Immature natural killer cell (primary cell): ENCODE results near the gene FRMD6. TPM values are rescaled to one million over a fixed set of nuclear protein-coding genes. Genes with fewer than 3 reads are reported as not detected.
"Not testable (repeated sequence)": the region's sequence is repeated elsewhere in the genome, so short reads cannot be mapped to it uniquely, and the experiment has no call there.

ENCODE experiments used
- DNase-seq, 3 donors: peaks; one replicate each; pipeline ENCODE4 v3.0.0; 2022; ENCODE audit warnings: mixed read lengths in 1 of 3
- H3K27ac Mint-ChIP-seq, 6 donors: one replicate each; pipeline ENCODE4 v1.8.0; 2020; ENCODE audit warnings: mixed read lengths in 6 of 6, mild to moderate bottlenecking in 5 of 6, inconsistent platforms in 4 of 6, moderate library complexity in 3 of 6
- H3K27me3 Mint-ChIP-seq, 3 donors: one replicate each; pipeline ENCODE4 v1.8.0; 2020 to 2021; ENCODE audit warnings: low read depth in 3 of 3, mild to moderate bottlenecking in 3 of 3, mixed read lengths in 3 of 3, moderate library complexity in 3 of 3, inconsistent platforms in 1 of 3
- H3K36me3 Mint-ChIP-seq, 3 donors: one replicate each; pipeline ENCODE4 v1.8.0; 2020; ENCODE audit warnings: mixed read lengths in 3 of 3, inconsistent platforms in 2 of 3, mild to moderate bottlenecking in 2 of 3
- H3K4me1 Mint-ChIP-seq, 2 donors: one replicate each; pipeline ENCODE4 v1.8.0; 2020; ENCODE audit warnings: inconsistent platforms in 2 of 2, mild to moderate bottlenecking in 2 of 2, mixed read lengths in 2 of 2, moderate library complexity in 1 of 2
- H3K4me3 Mint-ChIP-seq, 5 donors: one replicate each; pipeline ENCODE4 v1.8.0; 2020; ENCODE audit warnings: mild to moderate bottlenecking in 5 of 5, mixed read lengths in 5 of 5, inconsistent platforms in 3 of 5, moderate library complexity in 3 of 5
- H3K9me3 Mint-ChIP-seq, 6 donors: one replicate each; pipeline ENCODE4 v1.8.0; 2020; ENCODE audit warnings: mild to moderate bottlenecking in 6 of 6, mixed read lengths in 6 of 6, inconsistent platforms in 4 of 6, moderate library complexity in 3 of 6
- polyA plus RNA-seq, 3 donors: library from polyadenylated mRNA; unstranded; fragments of 300-500 nt; fragmentation: Illumina TruSeq; gene quantifications; one replicate each; pipeline ENCODE4 v1.2.3, GENCODE V29; 2021

The FRMD6 gene
- polyA plus RNA-seq, 3 donors from 2014 or later, result 0.30 to 7.0 (median 0.84) TPM

DNA sequence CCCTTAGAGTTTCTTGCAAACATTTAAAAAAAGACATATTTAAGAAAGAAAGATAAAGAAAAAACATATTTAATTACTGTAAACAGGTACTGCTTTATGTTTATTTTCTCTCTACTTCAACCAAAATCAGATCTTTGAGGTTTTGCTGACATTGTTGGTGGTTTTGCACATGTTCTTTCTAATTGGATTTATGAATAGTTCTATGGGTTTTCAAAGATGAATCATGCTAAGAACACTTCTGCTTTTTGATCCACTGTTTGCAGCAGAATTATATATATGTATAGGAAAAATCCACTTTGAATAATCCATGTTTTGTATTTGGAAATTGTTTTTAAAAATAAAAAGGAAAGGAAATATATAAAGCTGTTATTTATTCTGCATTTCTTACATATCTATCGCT lies 78.4 kb downstream of the FRMD6 start:
- Mint-ChIP-seq H3K36me3 (no peaks in the 10 kb centered on the region), H3K4me1 (no peaks in the 10 kb centered on the region), H3K27ac (no peak overlapping the region), H3K27me3 (peaks cover 2 to 12% (median 5%) of the 10 kb centered on the region in 3 donors), H3K4me3 (no peak overlapping the region), H3K9me3 (no peaks in the 10 kb centered on the region)
- no peak for DNase-seq

- Mint-ChIP-seq H3K27ac (no peak overlapping the region), H3K9me3 (no peaks in the 10 kb centered on the region), H3K4me3 (no peak overlapping the region), H3K27me3 (peaks cover 3 to 12% (median 5%) of the 10 kb centered on the region in 3 donors), H3K36me3 (no peaks in the 10 kb centered on the region), H3K4me1 (no peaks in the 10 kb centered on the region)
- no peak for DNase-seq
Observed at GRCh38 chr14:51730684-51731083, 79.0 kb downstream of the FRMD6 start.

GRCh38 chr14:51732494-51733112 lies 80.9 kb downstream of the FRMD6 start:
- H3K4me1 Mint-ChIP-seq, result no peaks in the 10 kb centered on the region
- no peaks in the 10 kb centered on the region for H3K9me3 Mint-ChIP-seq
- no peak overlapping the region for H3K27ac Mint-ChIP-seq
- no peaks in the 10 kb centered on the region for H3K36me3 Mint-ChIP-seq
- no peak for DNase-seq
- peaks cover 3 to 12% (median 5%) of the 10 kb centered on the region in 3 donors for H3K27me3 Mint-ChIP-seq
- no peak overlapping the region for H3K4me3 Mint-ChIP-seq

DNA sequence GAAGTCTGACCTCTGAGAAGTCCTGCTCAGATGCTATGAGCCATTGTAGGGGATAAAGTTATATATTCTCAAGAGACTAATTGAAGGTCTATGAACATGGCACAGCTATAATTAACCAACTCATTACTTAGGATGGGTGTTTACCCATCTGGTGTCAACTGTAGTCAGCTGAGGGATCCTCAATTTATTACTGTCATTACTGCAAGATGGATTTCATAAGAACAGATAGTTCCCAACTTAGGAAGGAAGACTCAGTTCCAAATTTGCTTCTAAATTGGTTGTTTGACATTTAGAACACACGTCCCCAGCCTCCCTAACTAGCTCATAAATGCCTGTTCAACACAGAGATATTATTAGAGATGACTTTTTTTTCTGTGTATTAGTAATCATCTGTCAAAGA lies 81.4 kb downstream of the FRMD6 start:
- no peak overlapping the region for H3K4me3 Mint-ChIP-seq
- H3K4me1 Mint-ChIP-seq, result no peaks in the 10 kb centered on the region
- H3K27me3 Mint-ChIP-seq, result peaks cover 3 to 12% (median 5%) of the 10 kb centered on the region in 3 donors
- H3K36me3 Mint-ChIP-seq, result no peaks in the 10 kb centered on the region
- DNase-seq, result no peak
- no peak overlapping the region for H3K27ac Mint-ChIP-seq
- no peaks in the 10 kb centered on the region for H3K9me3 Mint-ChIP-seq

GRCh38 chr14:51735851-51736250 lies 84.1 kb downstream of the FRMD6 start:
- peaks cover 3 to 9% (median 7%) of the 10 kb centered on the region in 3 donors for H3K27me3 Mint-ChIP-seq
- no peak overlapping the region for H3K4me3 Mint-ChIP-seq
- H3K4me1 Mint-ChIP-seq, result no peaks in the 10 kb centered on the region
- DNase-seq, result no peak
- no peaks in the 10 kb centered on the region for H3K9me3 Mint-ChIP-seq
- H3K36me3 Mint-ChIP-seq, result no peaks in the 10 kb centered on the region
- H3K27ac Mint-ChIP-seq, result no peak overlapping the region

DNA sequence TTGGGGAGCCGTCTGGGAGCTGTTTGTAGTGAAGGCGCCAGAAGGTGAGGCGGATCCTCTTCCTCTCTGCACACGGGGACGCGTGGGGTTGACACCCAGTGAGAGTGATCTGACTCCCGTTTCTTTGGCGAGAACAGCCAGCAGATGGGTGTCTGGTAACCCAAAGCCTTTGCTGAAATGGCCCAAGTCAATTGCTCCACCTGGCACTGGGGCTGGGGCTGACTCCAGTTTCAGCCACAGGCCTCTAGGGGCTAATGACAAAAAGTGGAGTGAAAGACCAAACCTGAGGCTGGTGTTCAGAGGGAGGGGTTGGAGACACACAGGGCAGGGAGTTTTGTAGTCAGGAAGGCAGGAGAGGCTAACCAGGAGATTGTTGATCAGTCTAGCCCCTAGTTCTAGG lies 87.0 kb downstream of the FRMD6 start:
- no peak overlapping the region for H3K27ac Mint-ChIP-seq
- H3K4me1 Mint-ChIP-seq, result no peaks in the 10 kb centered on the region
- DNase-seq, result no peak
- H3K9me3 Mint-ChIP-seq, result peaks cover 0 to 2% (median 0%) of the 10 kb centered on the region in 6 donors
- H3K36me3 Mint-ChIP-seq, result no peaks in the 10 kb centered on the region
- peaks cover 4 to 9% (median 5%) of the 10 kb centered on the region in 3 donors for H3K27me3 Mint-ChIP-seq
- no peak overlapping the region for H3K4me3 Mint-ChIP-seq

- H3K4me1 Mint-ChIP-seq, result no peaks in the 10 kb centered on the region
- no peak overlapping the region for H3K4me3 Mint-ChIP-seq
- no peaks in the 10 kb centered on the region for H3K36me3 Mint-ChIP-seq
- H3K27me3 Mint-ChIP-seq, result peaks cover 2 to 9% (median 4%) of the 10 kb centered on the region in 3 donors
- no peak overlapping the region for H3K27ac Mint-ChIP-seq
- peaks cover 0 to 2% (median 0%) of the 10 kb centered on the region in 6 donors for H3K9me3 Mint-ChIP-seq
- DNase-seq, result no peak
Observed at GRCh38 chr14:51743588-51744000, 91.9 kb downstream of the FRMD6 start.

DNA sequence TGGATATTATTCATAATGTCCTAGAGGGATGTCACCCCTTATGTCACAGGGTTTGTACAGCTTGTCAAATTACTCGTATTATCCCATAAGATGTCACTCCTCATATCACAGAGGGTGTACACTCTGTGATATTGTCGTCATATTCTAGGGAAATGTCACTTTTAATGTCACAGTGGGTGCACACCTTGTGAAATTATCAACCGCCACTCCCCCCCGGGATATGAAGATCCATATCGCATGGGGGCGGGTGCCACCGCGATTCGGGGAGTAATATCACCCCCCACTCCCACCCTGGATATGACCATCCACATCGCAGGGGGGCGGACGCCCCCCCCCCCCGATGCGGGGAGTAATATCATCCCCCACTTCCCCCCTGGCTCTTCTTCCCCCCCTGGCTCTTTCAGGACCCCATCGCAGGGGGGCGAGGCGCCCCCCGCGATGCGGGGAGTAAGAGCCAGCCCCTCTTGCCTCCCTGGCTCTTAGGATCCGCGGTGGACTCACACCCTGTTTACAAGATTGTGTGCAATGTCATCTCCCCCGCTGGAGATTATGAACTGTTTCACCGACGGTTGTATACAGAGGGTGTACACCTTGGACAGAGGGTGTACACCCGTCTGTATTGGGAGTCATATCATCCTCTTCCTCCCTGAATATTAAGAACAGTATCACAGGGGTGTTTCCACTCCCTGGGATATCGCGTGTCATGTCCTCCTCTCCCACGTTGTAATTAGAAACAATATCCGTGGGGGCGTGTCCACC lies 92.8 kb downstream of the FRMD6 start:
- Mint-ChIP-seq H3K27me3 (peaks cover 2 to 9% (median 4%) of the 10 kb centered on the region in 3 donors), H3K4me1 (no peaks in the 10 kb centered on the region)
- peak in 1 of 3 donors; percentile 17 for DNase-seq

GRCh38 chr14:51746823-51747222 lies 95.1 kb downstream of the FRMD6 start:
- H3K9me3 Mint-ChIP-seq, H3K36me3 Mint-ChIP-seq, H3K4me1 Mint-ChIP-seq, H3K27ac Mint-ChIP-seq, H3K4me3 Mint-ChIP-seq, DNase-seq: not testable (repeated sequence)
- peaks cover 2 to 12% (median 4%) of the 10 kb centered on the region in 3 donors for H3K27me3 Mint-ChIP-seq

More for the DNA sequence above, 92.8 kb downstream of the FRMD6 start:
- Mint-ChIP-seq H3K9me3 (peaks cover 0 to 2% (median 0%) of the 10 kb centered on the region in 6 donors), H3K36me3 (no peaks in the 10 kb centered on the region), H3K4me3 (no peak overlapping the region), H3K27ac (no peak overlapping the region)

DNA sequence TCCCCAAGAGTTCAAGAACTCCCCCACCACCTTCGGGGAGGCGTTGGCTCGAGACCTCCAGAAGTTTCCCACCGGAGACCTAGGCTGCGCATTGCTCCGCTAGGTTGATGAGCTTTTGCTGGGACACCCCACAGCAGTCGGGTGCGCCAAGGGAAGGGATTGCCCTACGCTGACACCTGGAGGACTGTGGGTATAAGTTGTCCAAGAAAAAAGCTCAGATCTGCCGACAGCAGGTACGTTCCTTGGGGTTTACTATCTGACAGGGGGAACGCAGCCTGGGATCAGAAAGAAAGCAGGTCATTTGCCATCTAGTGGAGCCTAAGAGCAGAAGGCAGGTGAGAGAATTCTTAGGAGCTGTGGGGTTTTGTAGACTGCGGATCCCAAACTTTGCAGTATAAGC lies 98.8 kb downstream of the FRMD6 start:
- peaks cover 1 to 5% (median 3%) of the 10 kb centered on the region in 3 donors for H3K27me3 Mint-ChIP-seq

GRCh38 chr14:51751611-51752345 lies 100.1 kb downstream of the FRMD6 start:
- not testable (repeated sequence) for H3K36me3 Mint-ChIP-seq, H3K4me3 Mint-ChIP-seq, DNase-seq, H3K9me3 Mint-ChIP-seq, H3K4me1 Mint-ChIP-seq, H3K27me3 Mint-ChIP-seq, H3K27ac Mint-ChIP-seq

More for the DNA sequence above, 98.8 kb downstream of the FRMD6 start:
- H3K4me1 Mint-ChIP-seq, result no peaks in the 10 kb centered on the region
- H3K27ac Mint-ChIP-seq, result no peak overlapping the region
- H3K36me3 Mint-ChIP-seq, result no peaks in the 10 kb centered on the region
- DNase-seq, result no peak
- no peaks in the 10 kb centered on the region for H3K9me3 Mint-ChIP-seq
- H3K4me3 Mint-ChIP-seq, result no peak overlapping the region

DNA sequence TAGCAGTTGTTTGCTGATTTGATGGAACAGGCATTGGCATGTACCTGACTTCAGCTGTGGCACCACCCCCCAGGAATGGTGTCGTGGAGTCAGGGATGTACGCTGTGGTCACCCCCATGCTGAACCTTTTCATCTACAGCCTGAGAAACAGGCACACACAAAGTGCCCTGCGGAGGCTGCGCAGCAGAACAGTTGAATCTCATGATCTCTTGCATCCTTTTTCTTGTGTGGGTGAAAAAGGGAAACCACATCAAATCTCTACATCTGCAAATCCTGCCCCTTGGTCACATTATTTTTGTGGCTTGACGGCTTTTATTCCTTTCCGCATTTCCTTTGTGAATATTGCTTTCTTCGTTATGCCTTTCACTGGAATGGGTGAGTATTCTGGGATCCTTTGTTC lies 106.0 kb downstream of the FRMD6 start:
- DNase-seq, H3K4me3 Mint-ChIP-seq, H3K36me3 Mint-ChIP-seq, H3K27ac Mint-ChIP-seq, H3K9me3 Mint-ChIP-seq, H3K27me3 Mint-ChIP-seq, H3K4me1 Mint-ChIP-seq: not testable (repeated sequence)

DNA sequence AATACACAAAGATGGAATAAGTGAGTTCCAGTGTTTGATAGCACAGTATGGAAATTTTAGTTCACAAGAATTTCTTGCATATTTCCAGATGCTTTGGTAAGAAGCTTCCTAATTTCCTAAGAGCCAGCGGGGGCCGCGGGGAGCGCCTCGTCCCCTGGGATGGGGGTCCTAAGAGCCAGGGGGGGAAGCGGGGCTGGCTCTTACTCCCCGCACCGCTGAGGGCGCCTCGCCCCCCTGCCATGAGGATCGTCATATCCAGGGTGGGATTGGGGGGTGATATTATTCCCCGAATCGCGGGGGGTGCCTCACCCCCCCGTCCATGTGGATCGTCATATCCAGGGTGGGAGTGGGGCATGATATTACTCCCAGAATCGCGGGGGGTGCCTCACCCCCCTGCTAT lies 108.2 kb downstream of the FRMD6 start:
- Mint-ChIP-seq H3K4me1 (peaks cover 0 to 5% of the 10 kb centered on the region in 2 donors), H3K27me3 (peaks cover 4 to 6% (median 6%) of the 10 kb centered on the region in 3 donors), H3K36me3 (no peaks in the 10 kb centered on the region), H3K4me3 (no peak overlapping the region), H3K9me3 (no peaks in the 10 kb centered on the region), H3K27ac (no peak overlapping the region)
- no peak for DNase-seq

DNA sequence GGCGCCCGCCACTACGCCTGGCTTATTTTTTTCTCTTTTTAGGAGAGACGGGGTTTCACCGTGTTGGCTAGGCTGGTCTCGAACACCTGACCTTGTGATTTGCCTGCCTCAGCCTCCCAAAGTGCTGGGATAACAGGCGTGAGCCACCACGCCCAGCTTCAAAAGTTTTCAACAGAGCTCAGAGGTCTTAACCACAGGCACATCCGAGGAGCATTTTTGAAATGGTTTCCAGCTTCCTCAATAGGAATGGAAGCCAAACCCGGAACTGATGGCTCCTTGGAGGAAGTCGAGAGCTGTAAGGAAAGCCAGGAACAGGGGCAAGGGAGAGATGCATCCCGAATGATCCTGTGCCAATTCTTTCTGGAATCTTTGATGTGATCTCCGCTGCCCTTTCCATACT lies 114.0 kb downstream of the FRMD6 start:
- not testable (repeated sequence) for DNase-seq, H3K4me3 Mint-ChIP-seq, H3K27me3 Mint-ChIP-seq, H3K4me1 Mint-ChIP-seq, H3K9me3 Mint-ChIP-seq, H3K36me3 Mint-ChIP-seq, H3K27ac Mint-ChIP-seq
